ENCODE measurements around the gene ADAMTS14. TPM values are rescaled to one million over a fixed set of nuclear protein-coding genes. Genes with fewer than 3 reads are reported as not detected.

The ADAMTS14 gene
- total RNA-seq, 2 donors from 2014 or later: 0.44 to 0.79 TPM

- Histone ChIP-seq H3K27ac (ENCODE audit: low read depth, low read length) (no peak overlapping the region), H3K9ac (ENCODE audit: extremely low read depth, low read length, poor library complexity, severe bottlenecking) (no peak overlapping the region), H3K36me3 (ENCODE audit: control insufficient read depth, insufficient read depth, low read length) (no peaks in the 10 kb centered on the region), H3K9me3 (ENCODE audit: control insufficient read depth, low read length) (no peaks in the 10 kb centered on the region), H3K4me1 (ENCODE audit: control insufficient read depth, insufficient read depth, low read length) (peaks cover 5% of the 10 kb centered on the region), H3K27me3 (ENCODE audit: control insufficient read depth, insufficient read depth, low read length, poor library complexity, severe bottlenecking) (no peaks in the 10 kb centered on the region), H3K4me3 (ENCODE audit: low read length) (no peak overlapping the region)
- H3K9me3 Mint-ChIP-seq: no peaks in the 10 kb centered on the region
- 87 to 89% methylated on average over 12 to 16 of the region's 16 CpGs for WGBS, 2 experiments (ENCODE audit: insufficient coverage in 1 of 2, insufficient read length in 1 of 2)
- peaks cover 18% of the 10 kb centered on the region for H3K4me1 Mint-ChIP-seq
- H3K27ac Mint-ChIP-seq: no peak overlapping the region
- no peak overlapping the region for H3K4me3 Mint-ChIP-seq
- H3K36me3 Mint-ChIP-seq (ENCODE audit: low read depth): no peaks in the 10 kb centered on the region
- no peak for TF ChIP-seq CTCF (conservative IDR thresholded peaks at IDR 0.05)
- DNase-seq: peak; percentile 66
- no peaks in the 10 kb centered on the region for H3K27me3 Mint-ChIP-seq (ENCODE audit: insufficient read depth)
These were observed 57.6 kb downstream of the ADAMTS14 start for GRCh38 chr10:70729763-70730357.

- H3K9me3 Mint-ChIP-seq: no peaks in the 10 kb centered on the region
- H3K36me3 Mint-ChIP-seq (ENCODE audit: low read depth): no peaks in the 10 kb centered on the region
- H3K4me3 Mint-ChIP-seq: no peak overlapping the region
- Histone ChIP-seq H3K36me3 (ENCODE audit: control insufficient read depth, insufficient read depth, low read length) (no peaks in the 10 kb centered on the region), H3K9ac (ENCODE audit: extremely low read depth, low read length, poor library complexity, severe bottlenecking) (no peak overlapping the region), H3K9me3 (ENCODE audit: control insufficient read depth, low read length) (no peaks in the 10 kb centered on the region), H3K27me3 (ENCODE audit: control insufficient read depth, insufficient read depth, low read length, poor library complexity, severe bottlenecking) (no peaks in the 10 kb centered on the region), H3K4me3 (ENCODE audit: low read length) (no peak overlapping the region), H3K4me1 (ENCODE audit: control insufficient read depth, insufficient read depth, low read length) (peaks cover 5% of the 10 kb centered on the region), H3K27ac (ENCODE audit: low read depth, low read length) (no peak overlapping the region)
- no peak for TF ChIP-seq CTCF (conservative IDR thresholded peaks at IDR 0.05)
- H3K27ac Mint-ChIP-seq: no peak overlapping the region
- WGBS, 2 experiments (ENCODE audit: insufficient coverage in 1 of 2, insufficient read length in 1 of 2): 60 to 100% methylated on average over 1 to 2 of the region's 2 CpGs
- peaks cover 14% of the 10 kb centered on the region for H3K4me1 Mint-ChIP-seq
- no peaks in the 10 kb centered on the region for H3K27me3 Mint-ChIP-seq (ENCODE audit: insufficient read depth)
- DNase-seq: no peak
These were observed 58.6 kb downstream of the ADAMTS14 start for GRCh38 chr10:70730955-70731354.

GRCh38 chr10:70732569-70732968, 60.3 kb downstream of the ADAMTS14 start:
- H3K27me3 ChIP-seq (ENCODE audit: control insufficient read depth, insufficient read depth, low read length, poor library complexity, severe bottlenecking): no peaks in the 10 kb centered on the region
- no peak for DNase-seq
- no peak overlapping the region for H3K4me3 ChIP-seq (ENCODE audit: low read length)
- Mint-ChIP-seq H3K36me3 (ENCODE audit: low read depth) (no peaks in the 10 kb centered on the region), H3K4me3 (no peak overlapping the region), H3K27ac (peak overlapping the region; percentile 21), H3K9me3 (no peaks in the 10 kb centered on the region), H3K4me1 (peaks cover 13% of the 10 kb centered on the region), H3K27me3 (ENCODE audit: insufficient read depth) (no peaks in the 10 kb centered on the region)
- WGBS, 2 experiments (ENCODE audit: insufficient coverage in 1 of 2, insufficient read length in 1 of 2): 87% methylated on average over 3 to 4 of the region's 4 CpGs
- H3K9ac ChIP-seq (ENCODE audit: extremely low read depth, low read length, poor library complexity, severe bottlenecking): no peak overlapping the region
- TF ChIP-seq CTCF (conservative IDR thresholded peaks at IDR 0.05): no peak
- no peaks in the 10 kb centered on the region for H3K9me3 ChIP-seq (ENCODE audit: control insufficient read depth, low read length)
- peaks cover 5% of the 10 kb centered on the region for H3K4me1 ChIP-seq (ENCODE audit: control insufficient read depth, insufficient read depth, low read length)
- no peaks in the 10 kb centered on the region for H3K36me3 ChIP-seq (ENCODE audit: control insufficient read depth, insufficient read depth, low read length)
- H3K27ac ChIP-seq (ENCODE audit: low read depth, low read length): no peak overlapping the region

Data from endodermal cell (in vitro differentiated cells).